Kidney (tissue), 14 donors: Measurements from ENCODE around the gene ARL16. TPM values are rescaled to one million over a fixed set of nuclear protein-coding genes. Genes with fewer than 3 reads are reported as not detected.

ENCODE experiments used
- DNase-seq, 5 donors: peaks; one replicate each; pipeline ENCODE4 v3.0.0-alpha.2; 2013 to 2020
- FAIRE-seq: peaks from 2 replicates; lab custom pipeline; 2012; peaks lifted over from hg19 to GRCh38; lab: Jason Lieb, UNC
- H3K27ac ChIP-seq, 2 donors: one replicate each; pipeline ENCODE4 v1.7.0; 2013; ENCODE audit warnings: low read depth in 2 of 2, low read length in 2 of 2, inconsistent platforms in 1 of 2
- H3K27me3 ChIP-seq: one replicate; pipeline ENCODE4 v1.7.1; 2013; ENCODE audit warnings: low read length, inconsistent platforms; ENCODE audit not compliant: control insufficient read depth, insufficient read depth
- H3K36me3 ChIP-seq, 3 donors: one replicate each; pipeline versions ENCODE4 v1.7.0 to v1.7.1; 2013; ENCODE audit warnings: low read length in 3 of 3, control low read depth in 1 of 3, inconsistent platforms in 1 of 3; ENCODE audit not compliant: insufficient read depth in 3 of 3, control insufficient read depth in 2 of 3
- H3K4me1 ChIP-seq, 3 donors: one replicate each; pipeline versions ENCODE4 v1.7.0 to v1.7.1; 2013; ENCODE audit warnings: low read length in 3 of 3, inconsistent platforms in 1 of 3, low read depth in 1 of 3; ENCODE audit not compliant: control insufficient read depth in 2 of 3, insufficient read depth in 2 of 3
- H3K4me3 ChIP-seq, 3 donors: one replicate each; pipeline versions ENCODE4 v1.7.0 to v1.8.1; 2013; ENCODE audit warnings: low read length in 3 of 3, control low read depth in 1 of 3, inconsistent platforms in 1 of 3
- H3K9ac ChIP-seq, 3 donors: one replicate each; pipeline versions ENCODE4 v1.7.0 to v1.7.1; 2013; ENCODE audit warnings: low read length in 3 of 3, control low read depth in 1 of 3, inconsistent platforms in 1 of 3
- H3K9me3 ChIP-seq, 3 donors: one replicate each; pipeline versions ENCODE4 v1.7.0 to v1.7.1; 2013; ENCODE audit warnings: low read length in 3 of 3, control low read depth in 1 of 3, inconsistent platforms in 1 of 3; ENCODE audit not compliant: control insufficient read depth in 2 of 3, insufficient read depth in 1 of 3
- intact Hi-C: fragments of 100-400 bp; cut with DNase I; formaldehyde crosslinking; loops from one replicate; pipeline ENCODE4 v1.11.1; 2022
- polyA plus RNA-seq: library from polyadenylated mRNA; stranded (reverse); fragments of 350-450 nt; fragmentation: Illumina TruSeq; extraction: RNeasy Lipid Tissue Mini Kit (QIAGEN cat#74804); gene quantifications from one replicate; pipeline ENCODE4 v1.2.3, GENCODE V29; 2014; ENCODE audit warnings: low read depth, low replicate concordance; ENCODE audit not compliant: insufficient read depth
- total RNA-seq: library from RNA; stranded (reverse); fragmentation: NEBNext Ultra II Directional; extraction: Animal tissue kit (Norgen Biotek cat#: 25700); gene quantifications from one replicate; pipeline ENCODE4 v1.2.1, GENCODE V29; 2021
- TF ChIP-seq, protein P1 (sequence below): IDR thresholded peaks from 3 replicates; pipeline ENCODE4 v1.5.1; 2012; ENCODE audit warnings: mild to moderate bottlenecking, moderate library complexity, borderline replicate concordance; ENCODE audit not compliant: insufficient read depth; ENCODE audit errors: extremely low read depth
- donor health status: control.
- donor health status: control.
- donor health status: control.
- donor health status: control.
- donor health status: control.
- donor health status: DM: yes; HTN: yes; CAD: no.
- donor health status: Normal renal cell carcinoma (clear cell type).

Gene ARL16
- total and polyA plus RNA-seq, 2 donors from 2014 or later, result 34.7 to 76.1 TPM

DNA sequence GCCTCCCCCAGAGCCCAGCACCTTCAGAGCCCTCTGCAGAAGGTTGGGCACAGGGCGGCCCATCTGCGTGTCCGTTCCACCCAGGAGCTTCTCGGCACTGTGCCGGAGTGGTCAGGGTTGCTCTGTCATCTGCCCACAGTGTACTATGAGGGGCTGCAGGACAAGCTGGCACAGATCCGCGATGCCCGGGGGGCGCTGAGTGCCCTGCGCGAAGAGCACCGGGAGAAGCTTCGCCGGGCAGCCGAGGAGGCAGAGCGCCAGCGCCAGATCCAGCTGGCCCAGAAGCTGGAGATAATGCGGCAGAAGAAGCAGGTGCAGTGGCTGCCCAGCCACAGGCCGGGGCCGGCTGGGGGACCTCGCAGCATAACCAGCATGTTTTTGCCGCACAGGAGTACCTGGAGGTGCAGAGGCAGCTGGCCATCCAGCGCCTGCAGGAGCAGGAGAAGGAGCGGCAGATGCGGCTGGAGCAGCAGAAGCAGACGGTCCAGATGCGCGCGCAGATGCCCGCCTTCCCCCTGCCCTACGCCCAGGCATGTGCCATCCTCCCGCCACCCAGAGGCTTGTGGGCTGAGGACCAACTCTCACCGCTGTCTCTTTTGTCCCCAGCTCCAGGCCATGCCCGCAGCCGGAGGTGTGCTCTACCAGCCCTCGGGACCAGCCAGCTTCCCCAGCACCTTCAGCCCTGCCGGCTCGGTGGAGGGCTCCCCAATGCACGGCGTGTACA is 12.8 kb upstream of the ARL16 start:
- H3K27ac ChIP-seq, result no peak overlapping the region
- H3K9me3 ChIP-seq, result no peaks in the 10 kb centered on the region
- no peak overlapping the region for H3K4me3 ChIP-seq
- DNase-seq (no peak), FAIRE-seq (no peak)
- no peak overlapping the region for H3K9ac ChIP-seq
- H3K36me3 ChIP-seq, result peaks cover 0 to 55% (median 18%) of the 10 kb centered on the region in 3 donors
- no peaks in the 10 kb centered on the region for H3K27me3 ChIP-seq
- intact Hi-C loops, result no loop called here
- TF ChIP-seq, protein P1, sequence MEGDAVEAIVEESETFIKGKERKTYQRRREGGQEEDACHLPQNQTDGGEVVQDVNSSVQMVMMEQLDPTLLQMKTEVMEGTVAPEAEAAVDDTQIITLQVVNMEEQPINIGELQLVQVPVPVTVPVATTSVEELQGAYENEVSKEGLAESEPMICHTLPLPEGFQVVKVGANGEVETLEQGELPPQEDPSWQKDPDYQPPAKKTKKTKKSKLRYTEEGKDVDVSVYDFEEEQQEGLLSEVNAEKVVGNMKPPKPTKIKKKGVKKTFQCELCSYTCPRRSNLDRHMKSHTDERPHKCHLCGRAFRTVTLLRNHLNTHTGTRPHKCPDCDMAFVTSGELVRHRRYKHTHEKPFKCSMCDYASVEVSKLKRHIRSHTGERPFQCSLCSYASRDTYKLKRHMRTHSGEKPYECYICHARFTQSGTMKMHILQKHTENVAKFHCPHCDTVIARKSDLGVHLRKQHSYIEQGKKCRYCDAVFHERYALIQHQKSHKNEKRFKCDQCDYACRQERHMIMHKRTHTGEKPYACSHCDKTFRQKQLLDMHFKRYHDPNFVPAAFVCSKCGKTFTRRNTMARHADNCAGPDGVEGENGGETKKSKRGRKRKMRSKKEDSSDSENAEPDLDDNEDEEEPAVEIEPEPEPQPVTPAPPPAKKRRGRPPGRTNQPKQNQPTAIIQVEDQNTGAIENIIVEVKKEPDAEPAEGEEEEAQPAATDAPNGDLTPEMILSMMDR, result no peak
- peaks cover 0 to 5% (median 3%) of the 10 kb centered on the region in 3 donors for H3K4me1 ChIP-seq

DNA sequence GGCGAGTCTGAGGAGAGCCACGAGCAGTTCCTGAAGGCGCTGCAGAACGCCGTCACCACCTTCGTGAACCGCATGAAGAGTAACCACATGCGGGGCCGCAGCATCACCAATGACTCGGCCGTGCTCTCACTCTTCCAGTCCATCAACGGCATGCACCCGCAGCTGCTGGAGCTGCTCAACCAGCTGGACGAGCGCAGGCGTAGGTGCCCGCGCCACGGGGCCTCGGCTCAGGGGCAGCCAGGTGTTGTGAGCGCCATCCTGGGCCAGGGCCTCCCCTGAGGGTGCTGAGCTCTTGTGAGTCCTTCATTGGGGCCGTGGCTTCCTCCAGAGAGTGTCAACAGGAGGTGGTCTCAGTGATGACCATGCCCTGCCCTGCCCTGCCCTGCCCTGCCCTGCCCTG is 12.2 kb upstream of the ARL16 start:
- TF ChIP-seq, protein P1, result no peak
- H3K4me3 ChIP-seq, result no peak overlapping the region
- H3K36me3 ChIP-seq, result peaks cover 0 to 49% (median 16%) of the 10 kb centered on the region in 3 donors
- H3K27ac ChIP-seq, result no peak overlapping the region
- no peak overlapping the region for H3K9ac ChIP-seq
- FAIRE-seq, result no peak
- H3K27me3 ChIP-seq, result no peaks in the 10 kb centered on the region
- H3K9me3 ChIP-seq, result no peaks in the 10 kb centered on the region
- DNase-seq, result no peak
- peaks cover 0 to 2% (median 0%) of the 10 kb centered on the region in 3 donors for H3K4me1 ChIP-seq
- intact Hi-C loops, result no loop called here

DNA sequence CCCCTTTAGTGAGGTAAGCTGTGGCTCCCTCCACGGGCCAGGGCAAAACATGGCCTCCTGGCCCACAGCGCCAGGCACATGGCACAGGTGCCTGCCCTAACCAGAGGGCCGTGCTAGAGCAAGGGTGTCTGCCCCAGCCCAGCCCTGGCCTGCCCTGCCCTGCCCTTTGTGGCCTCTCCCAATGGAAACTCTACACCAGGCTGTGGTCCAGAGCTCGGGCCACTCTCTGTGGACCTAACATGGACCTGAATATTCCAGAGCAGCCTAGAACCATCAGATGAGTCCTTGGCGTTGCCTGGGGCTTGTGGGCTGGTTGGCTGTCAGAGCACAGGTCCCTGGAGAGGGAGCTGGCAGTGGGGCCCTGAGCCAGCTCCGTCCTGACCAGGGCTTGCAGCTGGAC is 11.6 kb upstream of the ARL16 start:
- no peak overlapping the region for H3K27ac ChIP-seq
- DNase-seq, result no peak
- no peak overlapping the region for H3K4me3 ChIP-seq
- TF ChIP-seq, protein P1, result no peak
- peaks cover 0 to 47% (median 16%) of the 10 kb centered on the region in 3 donors for H3K36me3 ChIP-seq
- H3K27me3 ChIP-seq, result no peaks in the 10 kb centered on the region
- intact Hi-C loops, result no loop called here
- no peak overlapping the region for H3K9ac ChIP-seq
- H3K4me1 ChIP-seq, result no peaks in the 10 kb centered on the region
- FAIRE-seq, result no peak
- H3K9me3 ChIP-seq, result no peaks in the 10 kb centered on the region

DNA sequence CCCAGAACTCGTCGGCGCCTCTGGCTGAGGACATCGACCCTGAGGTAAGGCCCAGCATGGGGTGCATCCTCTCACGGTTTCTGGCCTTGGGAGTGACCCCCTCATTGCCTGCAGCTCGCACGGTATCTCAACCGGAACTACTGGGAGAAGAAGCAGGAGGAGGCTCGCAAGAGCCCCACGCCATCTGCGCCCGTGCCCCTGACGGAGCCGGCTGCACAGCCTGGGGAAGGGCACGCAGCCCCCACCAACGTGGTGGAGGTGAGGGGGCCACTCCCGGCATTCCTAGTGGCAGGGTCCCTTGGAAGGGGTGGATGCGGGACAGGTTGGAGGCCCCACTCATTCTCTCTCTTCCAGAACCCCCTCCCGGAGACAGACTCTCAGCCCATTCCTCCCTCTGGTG is 11.2 kb upstream of the ARL16 start:
- no peaks in the 10 kb centered on the region for H3K27me3 ChIP-seq
- H3K4me3 ChIP-seq, result no peak overlapping the region
- no peak overlapping the region for H3K27ac ChIP-seq
- peaks cover 0 to 51% (median 18%) of the 10 kb centered on the region in 3 donors for H3K36me3 ChIP-seq
- intact Hi-C loops, result no loop called here
- DNase-seq (no peak), FAIRE-seq (no peak)
- H3K9ac ChIP-seq, result no peak overlapping the region
- TF ChIP-seq, protein P1, result no peak
- no peaks in the 10 kb centered on the region for H3K9me3 ChIP-seq
- no peaks in the 10 kb centered on the region for H3K4me1 ChIP-seq
